SK-N-SH treated with all-trans-retinoic acid at 6 μM for 48 hours (cell line): ENCODE data around the gene BBS5.

Source experiments
- ARNTL ChIP-seq: fragments of 450-650 bp; formaldehyde crosslinking; IDR thresholded peaks from 2 replicates; pipeline ENCODE4 v1.5.0; 2020; ENCODE audit warnings: low read depth, mild to moderate bottlenecking, moderate library complexity, borderline replicate concordance
- CREB5 ChIP-seq: fragments of 250-450 bp; sonication (Bioruptor Pico); IDR thresholded peaks from 2 replicates; pipeline ENCODE4 v1.5.1; 2020; ENCODE audit warnings: low read depth, mild to moderate bottlenecking, moderate library complexity
- ESRRG ChIP-seq: fragments of 250-450 bp; sonication (Bioruptor Pico); IDR thresholded peaks from 2 replicates; pipeline ENCODE4 v1.6.1; 2021; ENCODE audit warnings: mild to moderate bottlenecking
- OSR1 ChIP-seq: fragments of 250-450 bp; sonication (Bioruptor Pico); IDR thresholded peaks from 2 replicates; pipeline ENCODE4 v1.8.0; 2022; ENCODE audit warnings: moderate library complexity, mild to moderate bottlenecking, inconsistent platforms
- TCF4 ChIP-seq: fragments of 250-450 bp; sonication (Bioruptor Pico); IDR thresholded peaks from 2 replicates; pipeline ENCODE4 v1.8.0; 2021; ENCODE audit warnings: mild to moderate bottlenecking, moderate library complexity, borderline replicate concordance
- TOX ChIP-seq: fragments of 250-450 bp; sonication (Bioruptor Pico); IDR thresholded peaks from 2 replicates; pipeline ENCODE4 v1.8.0; 2021; ENCODE audit warnings: mild to moderate bottlenecking, moderate library complexity, borderline replicate concordance
- ZNF565 ChIP-seq: fragments of 450-650 bp; formaldehyde crosslinking; conservative IDR thresholded peaks from 2 replicates; pipeline ENCODE4 v1.5.0; 2020; ENCODE audit warnings: low read depth, mild to moderate bottlenecking, moderate library complexity
- ZNF70 ChIP-seq: fragments of 450-650 bp; formaldehyde crosslinking; IDR thresholded peaks from 2 replicates; pipeline ENCODE4 v1.5.0; 2020; ENCODE audit warnings: mild to moderate bottlenecking, moderate library complexity
- TF ChIP-seq, protein P1 (sequence below): fragments of 250-450 bp; sonication (Bioruptor Pico); IDR thresholded peaks from 2 replicates; pipeline ENCODE4 v1.5.1; 2021; ENCODE audit warnings: mild to moderate bottlenecking, moderate library complexity
- TF ChIP-seq, protein P2 (sequence below): fragments of 250-450 bp; sonication (Bioruptor Pico); IDR thresholded peaks from 2 replicates; pipeline ENCODE4 v1.8.0; 2020; ENCODE audit warnings: mild to moderate bottlenecking, moderate library complexity, borderline replicate concordance

- no peak for TF ChIP-seq CREB5 (CRISPR knock-in tag)
- TF ChIP-seq, protein P1, sequence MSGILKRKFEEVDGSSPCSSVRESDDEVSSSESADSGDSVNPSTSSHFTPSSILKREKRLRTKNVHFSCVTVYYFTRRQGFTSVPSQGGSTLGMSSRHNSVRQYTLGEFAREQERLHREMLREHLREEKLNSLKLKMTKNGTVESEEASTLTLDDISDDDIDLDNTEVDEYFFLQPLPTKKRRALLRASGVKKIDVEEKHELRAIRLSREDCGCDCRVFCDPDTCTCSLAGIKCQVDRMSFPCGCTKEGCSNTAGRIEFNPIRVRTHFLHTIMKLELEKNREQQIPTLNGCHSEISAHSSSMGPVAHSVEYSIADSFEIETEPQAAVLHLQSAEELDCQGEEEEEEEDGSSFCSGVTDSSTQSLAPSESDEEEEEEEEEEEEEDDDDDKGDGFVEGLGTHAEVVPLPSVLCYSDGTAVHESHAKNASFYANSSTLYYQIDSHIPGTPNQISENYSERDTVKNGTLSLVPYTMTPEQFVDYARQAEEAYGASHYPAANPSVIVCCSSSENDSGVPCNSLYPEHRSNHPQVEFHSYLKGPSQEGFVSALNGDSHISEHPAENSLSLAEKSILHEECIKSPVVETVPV (CRISPR knock-in tag) = no peak
- no peak for TF ChIP-seq OSR1 (CRISPR knock-in tag)
- TF ChIP-seq, protein P2, sequence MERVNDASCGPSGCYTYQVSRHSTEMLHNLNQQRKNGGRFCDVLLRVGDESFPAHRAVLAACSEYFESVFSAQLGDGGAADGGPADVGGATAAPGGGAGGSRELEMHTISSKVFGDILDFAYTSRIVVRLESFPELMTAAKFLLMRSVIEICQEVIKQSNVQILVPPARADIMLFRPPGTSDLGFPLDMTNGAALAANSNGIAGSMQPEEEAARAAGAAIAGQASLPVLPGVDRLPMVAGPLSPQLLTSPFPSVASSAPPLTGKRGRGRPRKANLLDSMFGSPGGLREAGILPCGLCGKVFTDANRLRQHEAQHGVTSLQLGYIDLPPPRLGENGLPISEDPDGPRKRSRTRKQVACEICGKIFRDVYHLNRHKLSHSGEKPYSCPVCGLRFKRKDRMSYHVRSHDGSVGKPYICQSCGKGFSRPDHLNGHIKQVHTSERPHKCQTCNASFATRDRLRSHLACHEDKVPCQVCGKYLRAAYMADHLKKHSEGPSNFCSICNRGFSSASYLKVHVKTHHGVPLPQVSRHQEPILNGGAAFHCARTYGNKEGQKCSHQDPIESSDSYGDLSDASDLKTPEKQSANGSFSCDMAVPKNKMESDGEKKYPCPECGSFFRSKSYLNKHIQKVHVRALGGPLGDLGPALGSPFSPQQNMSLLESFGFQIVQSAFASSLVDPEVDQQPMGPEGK = no peak
- no peak for TF ChIP-seq ZNF70 (CRISPR knock-in tag)
- no peak for TF ChIP-seq ZNF565 (CRISPR knock-in tag)
- no peak for TF ChIP-seq TOX (CRISPR knock-in tag)
- no peak for TF ChIP-seq TCF4 (CRISPR knock-in tag)
- TF ChIP-seq ARNTL (CRISPR knock-in tag) = no peak
- TF ChIP-seq ESRRG (CRISPR knock-in tag) = no peak
These were observed 955 bp upstream of the BBS5 start for GRCh38 chr2:169478339-169478738.
